DMS153 treated with DMSO at 0.1 percent for 48 hours (cell line): Measurements from ENCODE around the gene MTMR2.

Experiments
- DNase-seq: peaks from one replicate; lab custom pipeline; 2025; ENCODE audit not compliant: unreplicated experiment; lab: John Stamatoyannopoulos, UW

The MTMR2 gene

DNA sequence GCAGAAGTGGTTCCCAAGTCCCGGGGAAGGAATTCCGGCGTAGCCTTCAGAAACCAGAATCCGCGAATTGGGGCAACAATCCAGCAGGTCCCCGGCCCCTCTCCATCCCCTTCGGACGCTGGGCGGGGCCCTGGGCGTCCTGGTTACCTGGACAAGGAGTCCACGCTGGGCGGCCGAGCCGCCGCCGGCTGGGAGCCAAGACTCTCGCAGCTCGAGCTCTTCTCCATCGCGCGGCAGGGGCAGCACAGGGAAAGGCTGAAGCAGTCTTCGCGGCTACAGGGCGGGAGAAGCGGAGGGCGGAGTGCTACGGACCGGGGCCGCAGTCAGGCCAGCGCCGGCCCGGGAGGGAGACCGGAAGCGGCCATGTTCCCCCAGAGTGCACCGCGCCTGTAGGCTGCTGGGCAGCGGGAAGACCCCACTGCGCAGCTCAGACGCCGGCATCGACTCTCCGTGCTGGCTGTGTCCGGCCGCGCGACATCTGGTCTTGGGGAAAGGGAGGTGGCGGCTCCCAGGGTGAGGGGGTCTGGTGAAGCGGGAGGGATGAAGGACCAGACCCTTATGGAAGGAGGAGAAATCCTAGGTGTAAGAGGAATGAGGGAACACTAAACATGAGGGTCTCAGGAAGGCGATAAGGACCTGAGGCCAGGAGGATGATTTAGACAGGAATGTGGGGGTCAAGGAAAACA is at the start of gene MTMR2:
MTMR2 (minus strand) TSS at position 380 of the 686 bp plus-strand sequence; CDS start at position 227, 153 bp downstream.
- peak; percentile 44 for DNase-seq

DNA sequence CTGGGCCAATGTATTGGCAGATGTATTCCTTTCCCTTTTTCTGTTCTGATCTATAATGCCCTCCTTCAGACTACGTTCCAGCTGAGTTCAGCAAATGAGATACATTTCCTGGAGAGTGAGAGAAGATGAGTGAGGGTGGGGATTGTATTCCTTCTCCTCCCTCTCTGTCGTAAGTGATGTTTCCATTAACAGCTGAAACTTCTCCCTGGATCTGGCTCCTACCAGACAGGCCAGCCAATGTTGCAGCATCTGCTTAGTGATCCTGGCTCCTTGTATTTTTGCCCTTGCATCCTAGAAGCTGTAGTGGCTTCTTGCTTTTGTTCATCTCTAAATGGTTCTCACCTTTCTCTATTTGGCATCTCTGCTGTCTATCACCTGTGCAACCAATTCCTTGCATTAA is 48.2 kb upstream of the MTMR2 start:
- DNase-seq, result no peak

- no peak for DNase-seq
These were observed 44.7 kb upstream of the MTMR2 start for GRCh38 chr11:95968585-95968984.

DNA sequence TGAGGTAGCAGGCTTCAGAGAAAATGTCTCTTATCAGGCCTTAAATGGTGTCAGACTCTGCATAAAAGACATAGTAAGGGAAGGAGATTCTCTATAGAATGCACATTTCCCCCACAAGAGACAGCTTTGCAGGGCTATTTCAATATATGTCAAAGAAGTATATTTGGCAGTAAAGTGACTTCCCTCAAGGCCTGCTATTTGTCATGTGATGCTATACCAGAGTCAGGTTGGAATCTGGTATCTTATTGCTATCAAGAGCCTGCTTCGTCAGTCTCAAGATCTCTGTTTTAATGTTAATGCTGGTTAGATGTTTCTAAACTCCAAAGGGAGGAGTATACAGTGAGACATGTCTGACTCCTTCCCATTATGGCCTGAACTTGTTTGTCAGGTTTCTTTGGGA is 40.4 kb upstream of the MTMR2 start:
- no peak for DNase-seq

GRCh38 chr11:95961758-95962157 is 37.9 kb upstream of the MTMR2 start:
- no peak for DNase-seq

GRCh38 chr11:95950905-95951304 is 27.0 kb upstream of the MTMR2 start:
- no peak for DNase-seq

DNA sequence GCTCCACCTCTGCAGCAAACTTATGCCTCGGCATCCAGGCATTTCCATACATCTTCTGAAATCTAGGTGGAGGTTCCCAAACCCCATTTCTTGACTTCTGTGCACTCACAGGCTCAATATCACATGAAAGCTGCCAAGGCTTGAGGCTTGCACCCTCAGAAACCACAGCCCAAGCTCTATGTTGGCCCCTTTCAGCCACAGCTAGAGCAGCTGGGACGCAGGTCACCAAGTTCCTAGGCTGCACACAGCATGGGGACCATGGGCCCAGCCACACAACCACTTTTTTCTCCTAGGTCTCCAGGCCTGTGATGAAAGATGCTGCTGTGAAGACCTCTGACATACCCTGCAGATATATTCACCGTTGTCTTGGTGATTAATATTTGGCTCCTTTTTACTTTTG is 24.7 kb upstream of the MTMR2 start:
- no peak for DNase-seq

DNA sequence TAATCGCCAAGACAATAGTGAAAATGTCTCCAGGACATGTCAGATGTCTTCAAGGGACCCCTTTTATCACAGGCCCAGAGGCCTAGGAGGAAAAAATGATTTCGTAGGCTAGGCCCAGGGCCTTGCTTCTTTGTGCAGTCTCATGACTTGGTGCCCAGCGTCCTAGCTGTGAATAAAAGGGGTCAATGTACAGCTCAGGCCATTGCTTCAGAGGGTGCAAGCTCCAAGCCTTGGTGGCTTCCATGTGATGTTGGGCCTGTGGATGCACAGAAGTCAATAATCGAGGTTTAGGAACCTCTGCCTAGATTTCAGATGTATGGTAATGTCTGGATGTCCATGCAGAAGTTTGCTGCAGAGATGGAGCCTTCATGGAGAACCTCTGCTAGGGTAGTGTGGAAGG is 20.7 kb upstream of the MTMR2 start:
- DNase-seq, result no peak

DNA sequence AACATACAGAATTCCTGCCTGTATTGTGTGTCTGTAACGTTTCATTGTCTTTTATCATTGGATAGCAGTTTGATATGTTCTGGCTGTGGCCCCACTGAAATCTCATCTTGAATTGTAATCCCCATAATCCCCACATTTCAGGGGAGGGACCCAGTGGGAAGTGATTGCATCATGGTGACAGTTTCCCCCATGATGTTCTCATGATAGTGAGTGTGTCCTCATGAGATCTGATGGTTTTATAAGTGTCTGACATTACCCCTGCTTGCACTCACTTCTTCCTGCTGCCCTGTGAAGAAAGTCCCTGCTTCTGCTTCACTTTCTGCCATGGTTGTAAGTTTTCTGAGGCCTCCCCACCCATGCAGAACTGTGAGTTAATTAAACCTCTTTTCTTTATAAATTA is 19.6 kb upstream of the MTMR2 start:
- no peak for DNase-seq

GRCh38 chr11:95939091-95939490 is 15.2 kb upstream of the MTMR2 start:
- no peak for DNase-seq

DNA sequence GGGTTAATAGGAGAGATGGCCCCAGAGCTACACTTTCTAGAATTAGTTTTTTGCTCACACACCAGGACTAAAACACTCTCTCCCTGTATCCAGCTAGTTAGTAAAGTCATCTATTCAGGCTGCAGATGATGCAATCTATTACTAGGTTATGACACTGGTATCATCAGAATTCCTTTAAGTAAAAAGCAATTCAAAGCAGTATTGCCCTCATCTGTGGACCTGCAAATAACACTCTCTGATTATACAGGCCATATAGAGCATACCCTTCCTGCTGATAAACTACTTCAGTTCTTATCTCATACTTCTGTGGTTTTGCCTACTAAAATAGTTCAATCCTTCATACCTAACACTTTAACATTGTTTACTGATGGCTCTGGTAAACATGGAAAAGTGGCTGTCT is 13.5 kb upstream of the MTMR2 start:
- no peak for DNase-seq

DNA sequence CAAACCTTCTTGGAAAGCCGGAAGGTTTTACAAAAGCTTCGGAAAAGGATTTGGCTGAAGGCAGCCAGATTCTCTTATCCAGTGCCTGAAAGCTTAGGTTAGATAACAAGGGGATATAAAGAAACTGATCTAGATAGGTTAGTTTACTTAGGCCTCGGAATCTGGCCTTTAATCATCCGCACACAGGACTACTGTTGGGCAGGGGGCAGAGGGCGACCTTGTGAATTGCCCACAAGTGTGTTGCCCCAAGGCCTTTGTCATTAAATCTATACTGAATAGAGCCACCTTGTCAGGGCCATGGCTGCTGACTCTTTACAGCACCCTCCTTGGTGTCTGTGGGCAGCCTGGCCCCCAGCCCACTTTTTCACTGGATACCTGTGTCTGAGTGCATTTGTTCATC is 9.7 kb upstream of the MTMR2 start:
- no peak for DNase-seq

DNA sequence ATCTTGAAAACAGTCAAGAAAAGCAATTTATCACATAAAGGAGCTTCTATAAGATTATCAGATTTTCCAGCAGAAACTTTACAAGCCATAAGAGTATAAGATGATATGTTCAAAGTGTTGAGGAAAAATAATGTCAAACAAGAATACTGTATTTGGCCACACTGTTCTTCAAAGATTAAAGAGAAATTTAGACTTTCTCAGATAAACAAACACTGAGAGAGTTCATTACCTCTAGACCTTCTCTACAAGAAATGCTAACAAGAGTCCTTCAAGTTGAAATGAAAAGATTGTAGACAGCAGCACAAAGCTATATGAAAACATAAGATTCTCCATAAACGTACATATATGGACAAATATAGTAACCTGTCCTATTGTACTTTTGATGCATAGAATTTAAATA is 8.0 kb upstream of the MTMR2 start:
- no peak for DNase-seq

- no peak for DNase-seq
These were observed 7.0 kb upstream of the MTMR2 start for GRCh38 chr11:95930948-95931347.

DNA sequence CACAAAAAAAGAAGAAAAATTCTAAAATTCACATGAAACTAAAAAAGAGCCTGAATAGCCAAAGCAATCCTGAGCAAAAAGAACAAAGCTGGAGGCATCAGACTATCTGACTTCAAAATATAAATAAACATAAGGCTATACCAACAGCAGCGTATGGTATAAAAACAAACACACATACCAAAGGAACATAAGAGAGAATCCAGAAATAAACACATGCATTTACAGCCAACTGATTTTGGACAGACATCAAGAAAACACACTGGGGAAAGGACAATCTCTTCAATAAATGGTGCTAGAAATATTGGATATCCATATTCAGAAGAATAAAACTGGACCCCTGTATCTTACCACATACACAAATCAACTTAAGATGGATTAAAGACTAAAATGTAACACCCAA is 2.8 kb upstream of the MTMR2 start:
- no peak for DNase-seq

GRCh38 chr11:95925011-95925410 is 1.1 kb upstream of the MTMR2 start:
- no peak for DNase-seq

DNA sequence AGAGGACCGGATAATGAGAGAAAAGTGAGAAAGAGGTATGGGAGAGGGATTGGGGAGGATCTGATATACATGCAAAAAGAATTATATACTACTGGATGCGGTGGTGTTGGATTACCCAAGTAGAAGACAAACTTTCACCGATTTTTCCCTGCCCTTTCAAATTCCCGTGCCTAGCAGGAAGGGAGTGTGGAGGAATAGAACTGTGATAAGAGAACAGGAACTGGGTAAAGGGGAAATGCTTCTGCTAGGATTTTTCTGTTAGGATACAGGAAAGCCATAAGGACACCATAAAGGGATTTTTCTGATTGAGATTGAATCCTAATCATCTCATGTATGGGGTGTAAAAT is 480 bp upstream of the MTMR2 start:
- no peak for DNase-seq

GRCh38 chr11:95923439-95923727 is 524 bp downstream of the MTMR2 start:
- no peak for DNase-seq

GRCh38 chr11:95922536-95923438 is 1.1 kb downstream of the MTMR2 start:
- no peak for DNase-seq

DNA sequence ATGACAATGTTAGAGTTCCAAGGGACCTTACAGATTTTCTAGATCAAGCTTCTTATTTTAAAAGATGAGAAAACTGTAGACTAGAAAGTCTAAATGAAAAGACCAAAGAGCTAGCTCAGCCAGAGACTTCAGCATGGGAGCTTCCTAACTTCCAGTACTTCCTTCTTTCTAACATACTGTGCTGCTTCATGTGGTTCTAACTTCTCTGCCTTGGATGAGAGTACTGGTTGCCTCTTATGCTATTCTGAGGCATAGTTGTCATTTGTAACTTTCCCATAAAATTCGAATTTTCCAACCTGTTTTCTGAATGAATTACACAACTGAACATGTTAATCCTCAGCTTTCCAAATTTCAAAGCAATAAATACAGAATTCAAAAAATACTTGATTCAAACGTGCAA is 1.8 kb downstream of the MTMR2 start:
- no peak for DNase-seq

DNA sequence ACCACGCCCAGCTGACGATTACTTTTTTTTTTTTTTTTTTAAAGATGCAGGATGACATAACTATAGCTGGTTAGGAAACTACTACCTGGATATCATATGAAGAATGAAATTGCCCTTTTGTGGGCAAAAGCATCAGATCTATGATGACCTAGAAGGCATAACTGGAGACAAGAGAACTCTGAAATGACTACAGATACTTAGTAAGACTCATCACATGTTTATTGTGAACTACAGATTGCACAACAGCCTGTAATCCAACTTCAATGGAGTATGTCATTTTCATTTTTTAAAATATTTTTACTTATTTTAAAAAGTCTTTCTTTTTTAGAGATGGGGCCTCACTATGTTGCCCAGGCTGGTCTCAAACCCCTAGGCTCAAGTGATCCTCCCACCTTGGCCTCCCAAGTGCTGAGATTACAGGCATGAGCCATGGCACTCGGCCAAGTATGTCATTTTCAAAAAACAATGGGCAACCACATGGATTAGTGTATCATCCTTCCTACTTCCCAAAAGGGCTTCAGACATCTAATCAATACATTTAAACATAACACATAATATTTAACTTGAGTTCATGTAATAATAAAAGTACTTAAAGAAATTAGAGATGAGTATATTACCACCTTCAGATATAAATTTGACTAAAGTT is 3.3 kb downstream of the MTMR2 start:
- DNase-seq, result no peak

- DNase-seq, result no peak
These were observed 4.4 kb downstream of the MTMR2 start for GRCh38 chr11:95919514-95919913.
